GM21737 (cell line): ENCODE measurements around the gene FAM222A.
"Not testable (repeated sequence)": the region's sequence is repeated elsewhere in the genome, so short reads cannot be mapped to it uniquely, and the experiment has no call there.

ENCODE experiments used
- ATAC-seq: cut with Tn5 transposase; IDR thresholded peaks from one replicate; pipeline ENCODE4 v1.9.1; 2021; ENCODE audit warnings: mild to moderate bottlenecking, moderate library complexity; ENCODE audit not compliant: unreplicated experiment

Gene FAM222A

DNA sequence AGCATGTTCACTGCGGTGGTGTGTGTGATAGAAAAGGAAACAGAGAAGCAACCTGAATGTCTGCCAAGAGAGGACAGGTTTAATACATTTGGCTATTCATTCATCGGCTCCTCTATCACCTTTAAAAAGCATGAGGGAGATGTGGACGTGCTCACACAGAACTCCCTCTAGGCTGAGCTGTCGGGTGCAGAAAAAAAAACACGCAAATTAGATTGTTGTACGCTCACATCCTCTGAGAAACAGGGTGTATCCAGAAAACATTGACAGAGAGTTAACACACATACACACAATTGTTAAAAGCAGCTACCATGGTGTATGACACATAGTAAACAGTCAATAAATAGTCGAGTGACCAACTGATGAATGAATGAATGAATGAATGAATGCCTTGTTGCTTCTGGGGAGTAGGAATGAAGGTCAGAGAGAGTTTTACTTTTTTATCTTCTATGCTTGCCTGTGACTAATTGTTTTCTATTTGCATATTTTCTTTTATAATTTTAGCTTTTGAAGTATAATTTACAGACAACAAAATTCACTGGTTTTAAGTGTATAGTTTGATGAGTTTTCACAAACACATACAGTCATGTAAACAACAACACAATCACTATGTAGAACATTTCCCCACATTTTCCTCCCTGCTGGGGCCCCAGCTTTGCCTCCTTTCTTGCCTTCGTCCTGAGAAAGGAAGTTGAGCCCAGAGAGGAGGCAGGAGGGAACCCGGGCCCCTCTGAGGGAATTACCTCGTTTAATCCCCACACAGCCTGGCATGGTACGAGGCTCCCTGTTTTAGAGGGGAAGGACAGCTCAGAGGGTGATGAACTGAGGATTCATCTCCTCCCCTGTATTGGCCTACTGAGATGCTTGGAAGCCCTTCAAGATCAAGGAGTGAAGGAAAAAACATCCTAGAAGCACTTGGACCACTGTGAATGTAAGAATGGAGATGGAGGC is 19.7 kb upstream of the FAM222A start:
- ATAC-seq, result no peak

DNA sequence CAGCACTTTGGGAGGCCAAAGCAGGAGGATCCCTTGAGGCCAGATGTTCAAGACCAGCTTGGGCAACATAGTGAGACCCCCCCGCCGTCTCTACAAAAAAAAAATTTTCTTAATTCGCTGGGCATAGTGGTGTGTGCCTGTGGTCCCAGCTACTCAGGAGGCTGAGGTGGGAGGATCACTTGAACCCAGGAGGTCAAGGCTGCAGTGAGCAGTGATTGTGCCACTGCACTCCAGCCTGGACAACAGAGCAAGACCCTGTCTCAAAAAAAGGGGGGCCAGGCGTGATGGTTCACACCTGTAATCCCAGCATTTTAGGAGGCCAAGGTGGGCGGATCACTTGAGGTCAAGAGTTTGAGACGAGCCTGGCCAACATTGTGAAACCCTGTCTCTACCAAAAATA is 19.0 kb upstream of the FAM222A start:
- not testable (repeated sequence) for ATAC-seq

DNA sequence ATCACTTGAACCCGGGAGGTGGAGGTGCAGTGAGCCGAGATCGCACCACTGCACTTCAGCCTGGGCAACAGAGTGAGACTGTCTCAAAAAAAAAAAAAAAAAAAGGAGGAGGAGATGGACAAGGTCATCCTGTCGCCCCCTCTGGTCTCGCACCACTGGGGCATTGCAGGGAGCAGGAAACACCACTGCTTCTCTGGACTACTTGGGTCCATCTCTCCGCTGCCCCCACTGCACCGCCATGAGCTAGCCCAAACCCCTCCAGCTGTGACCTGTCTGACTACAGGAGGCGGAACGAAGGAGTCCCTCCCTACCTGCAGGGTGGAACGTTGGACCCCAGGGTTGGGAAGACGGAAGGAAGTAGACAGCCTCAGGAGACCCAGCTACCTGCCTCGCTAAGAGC is 18.2 kb upstream of the FAM222A start:
- no peak for ATAC-seq

DNA sequence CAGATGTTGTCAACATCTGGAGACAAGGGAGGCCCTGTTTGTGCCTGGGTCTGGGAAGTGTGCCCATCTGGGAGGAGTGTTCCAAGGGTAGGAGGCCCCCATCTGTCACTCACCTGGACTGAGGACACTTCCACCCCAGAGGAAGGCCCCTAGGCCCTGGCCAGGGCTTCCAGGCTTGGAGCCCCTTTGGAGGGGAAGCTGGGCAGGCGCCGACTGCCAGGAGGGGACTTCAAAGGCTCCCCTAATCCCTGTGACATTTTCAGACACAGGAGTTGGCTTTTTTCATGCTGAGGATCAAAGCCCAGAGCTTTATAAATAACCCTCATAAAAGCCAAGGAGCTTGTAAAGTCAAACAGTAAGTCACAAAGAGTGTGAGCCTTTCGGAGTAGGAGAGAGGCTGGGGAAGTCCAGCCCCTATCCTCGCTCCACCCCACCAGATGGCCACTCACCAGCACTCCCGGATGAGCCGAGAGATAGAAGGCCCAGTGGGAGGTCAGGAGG is 17.6 kb upstream of the FAM222A start:
- ATAC-seq, result no peak

DNA sequence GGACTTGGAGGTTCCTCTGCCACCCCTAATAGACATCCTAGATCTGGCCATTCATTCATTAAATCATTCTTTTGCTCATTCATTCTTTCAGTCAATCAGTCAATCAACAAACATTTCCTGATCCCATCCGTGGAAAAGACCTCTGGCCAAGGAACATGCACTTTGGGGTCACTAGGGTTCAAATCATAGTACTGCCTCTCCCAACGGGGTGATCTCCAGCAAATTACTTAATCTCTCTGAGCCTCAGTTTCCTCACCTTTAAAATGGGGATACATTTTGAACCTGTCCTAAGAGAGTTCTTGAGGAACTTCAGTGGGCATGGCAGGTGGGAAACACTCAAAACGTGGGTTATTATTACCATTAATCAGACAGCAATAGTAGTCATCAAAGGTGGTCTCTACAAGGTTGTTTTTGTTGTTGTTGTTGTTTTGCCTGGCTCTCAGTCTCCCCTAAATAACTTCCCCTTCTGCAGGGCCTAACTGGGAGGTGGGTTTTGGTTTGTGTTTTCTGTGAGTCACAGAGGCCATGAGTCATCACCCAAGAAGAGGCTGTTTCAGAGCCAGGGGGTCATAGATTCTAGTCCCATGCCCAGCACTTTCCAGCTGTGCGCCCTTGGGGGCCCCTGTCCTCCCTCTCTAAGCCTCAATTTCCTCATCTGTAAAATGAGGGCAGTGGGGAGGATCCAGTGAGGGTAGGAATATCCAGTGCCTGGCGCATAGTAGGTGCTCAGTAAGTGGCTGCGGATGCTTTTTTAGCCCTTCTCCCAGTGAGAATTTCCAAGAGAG is 16.9 kb upstream of the FAM222A start:
- ATAC-seq, result no peak

DNA sequence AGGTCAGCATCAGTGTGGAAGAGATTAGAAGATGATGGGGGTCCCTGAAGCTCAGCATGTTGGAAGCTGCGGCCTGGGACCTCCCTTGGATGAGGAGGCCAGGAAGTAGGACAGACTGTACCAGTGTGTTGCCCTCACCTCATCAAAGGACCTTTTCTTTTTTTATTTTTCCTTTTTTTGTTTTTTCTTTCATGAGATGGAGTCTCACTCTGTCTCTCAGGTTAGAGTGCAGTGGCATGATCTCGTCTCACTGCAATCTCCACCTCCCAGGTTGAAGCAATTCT is 16.4 kb upstream of the FAM222A start:
- no peak for ATAC-seq

DNA sequence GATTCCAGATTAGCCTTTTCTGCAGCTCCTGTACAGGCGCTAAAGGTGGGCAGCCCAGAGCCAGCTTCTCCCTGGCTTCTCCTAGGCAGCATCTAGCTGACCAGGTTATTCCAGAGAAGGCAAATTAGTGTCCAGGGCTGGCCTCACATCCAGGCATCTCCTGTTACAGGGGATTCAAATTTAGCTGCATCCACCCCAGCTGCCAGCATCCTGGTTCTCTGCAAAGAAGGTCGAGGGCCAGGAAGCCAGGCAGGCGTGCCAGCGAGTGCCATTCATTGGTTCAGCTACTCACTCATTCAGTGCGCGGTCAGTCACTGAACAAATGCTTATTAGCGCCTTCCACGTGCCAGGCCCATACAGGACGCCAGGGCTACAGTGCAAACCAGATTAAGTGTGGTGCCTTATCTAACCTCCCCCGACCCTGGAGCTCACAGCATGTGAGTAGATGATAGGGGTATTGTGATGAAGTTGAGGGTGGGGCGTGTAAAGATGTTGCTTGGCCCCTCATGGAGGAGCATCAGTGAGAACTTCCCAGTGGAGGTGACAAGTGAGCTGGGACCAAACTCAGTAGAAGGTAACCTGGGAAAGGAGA is 15.7 kb upstream of the FAM222A start:
- ATAC-seq, result no peak

DNA sequence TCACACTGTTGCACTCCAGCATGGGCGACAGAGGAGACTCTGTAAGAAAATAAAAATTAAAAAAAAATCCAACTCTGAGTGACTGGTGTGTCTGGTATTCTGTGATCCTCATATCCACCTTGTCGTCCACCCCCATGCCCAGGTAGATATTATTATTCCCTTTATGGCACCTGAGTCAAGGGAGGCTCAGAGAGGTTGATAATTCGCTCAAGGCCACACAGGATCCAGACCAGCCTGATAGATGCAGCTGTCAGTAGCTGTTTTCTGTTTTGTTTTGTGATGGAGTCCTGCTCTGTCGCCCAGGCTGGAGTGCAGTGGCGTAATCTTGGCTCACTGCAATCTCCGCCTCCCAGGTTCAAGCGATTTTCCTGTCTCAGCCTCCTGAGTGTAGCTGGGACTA is 14.8 kb upstream of the FAM222A start:
- no peak for ATAC-seq

DNA sequence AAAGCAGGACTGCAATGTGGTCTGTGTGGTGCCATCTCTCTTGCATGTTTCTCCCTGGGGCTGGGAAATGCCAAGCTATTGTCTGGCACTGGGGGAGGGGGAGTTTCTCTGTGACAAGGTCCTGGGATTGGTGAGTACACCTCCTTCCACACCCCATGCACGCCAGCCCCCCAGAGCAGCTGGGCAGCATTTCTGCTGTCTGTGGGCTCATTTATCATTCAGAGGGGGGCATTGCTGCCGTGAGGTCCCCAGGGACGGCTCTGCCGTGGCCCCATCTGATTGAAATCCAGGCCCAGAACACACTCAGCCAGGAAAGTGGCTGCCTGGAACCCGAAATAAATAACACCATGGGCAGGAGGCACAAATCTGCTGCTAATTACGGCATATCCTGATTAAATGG is 12.6 kb upstream of the FAM222A start:
- ATAC-seq, result no peak

DNA sequence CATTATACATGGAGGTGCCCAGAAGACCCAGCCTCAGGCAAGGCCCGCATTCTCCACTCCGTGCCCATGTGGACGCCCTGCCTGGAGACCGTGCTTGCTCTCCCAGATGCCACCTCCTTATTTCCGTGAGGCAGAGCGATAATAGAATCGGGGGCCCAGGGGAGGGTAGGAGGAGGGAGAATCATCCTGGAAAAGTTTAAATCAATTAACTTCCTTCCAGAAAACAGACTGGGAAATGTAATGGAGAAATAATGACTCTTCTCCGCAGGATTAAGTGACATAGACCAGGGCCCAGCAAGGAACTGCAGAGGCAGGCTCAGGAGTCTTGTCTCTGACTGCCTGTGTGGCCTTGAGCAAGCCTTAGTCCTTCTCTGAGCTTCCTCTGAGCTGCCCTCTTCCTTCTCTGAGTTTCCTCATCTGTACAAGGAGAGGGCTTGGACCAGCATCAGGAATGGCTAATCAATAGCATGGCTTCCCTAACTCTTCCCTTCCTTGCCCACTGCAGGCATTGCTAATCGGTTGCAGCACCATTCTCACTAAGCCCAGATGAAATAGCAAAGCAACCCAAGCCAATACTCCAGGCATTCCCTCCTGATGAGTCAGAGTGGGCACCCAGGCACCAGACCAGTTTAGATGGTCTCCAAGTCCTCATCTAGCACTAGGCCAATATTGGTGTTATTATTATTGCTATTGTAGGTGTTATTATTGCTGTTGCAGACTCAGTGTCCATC is 11.3 kb upstream of the FAM222A start:
- no peak for ATAC-seq

DNA sequence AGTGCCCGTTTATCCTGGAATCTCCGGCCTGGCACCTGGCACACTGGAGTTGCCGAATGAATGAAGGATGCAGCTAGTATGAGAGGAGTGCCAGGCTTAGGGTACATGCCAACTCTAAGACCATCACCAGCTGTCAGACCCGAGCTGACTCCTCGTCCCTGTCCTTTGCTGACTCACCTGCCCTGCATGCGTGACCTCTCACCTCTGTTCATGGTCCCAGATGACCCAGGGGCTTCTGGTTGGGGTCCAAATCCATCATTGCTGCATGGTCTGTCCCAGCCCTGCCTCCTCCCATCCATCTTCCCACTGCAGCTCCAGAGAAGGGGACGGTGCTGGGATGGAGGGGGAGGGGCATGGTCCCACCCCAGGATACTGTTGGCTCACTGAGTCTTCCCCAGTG is 9.9 kb upstream of the FAM222A start:
- no peak for ATAC-seq

DNA sequence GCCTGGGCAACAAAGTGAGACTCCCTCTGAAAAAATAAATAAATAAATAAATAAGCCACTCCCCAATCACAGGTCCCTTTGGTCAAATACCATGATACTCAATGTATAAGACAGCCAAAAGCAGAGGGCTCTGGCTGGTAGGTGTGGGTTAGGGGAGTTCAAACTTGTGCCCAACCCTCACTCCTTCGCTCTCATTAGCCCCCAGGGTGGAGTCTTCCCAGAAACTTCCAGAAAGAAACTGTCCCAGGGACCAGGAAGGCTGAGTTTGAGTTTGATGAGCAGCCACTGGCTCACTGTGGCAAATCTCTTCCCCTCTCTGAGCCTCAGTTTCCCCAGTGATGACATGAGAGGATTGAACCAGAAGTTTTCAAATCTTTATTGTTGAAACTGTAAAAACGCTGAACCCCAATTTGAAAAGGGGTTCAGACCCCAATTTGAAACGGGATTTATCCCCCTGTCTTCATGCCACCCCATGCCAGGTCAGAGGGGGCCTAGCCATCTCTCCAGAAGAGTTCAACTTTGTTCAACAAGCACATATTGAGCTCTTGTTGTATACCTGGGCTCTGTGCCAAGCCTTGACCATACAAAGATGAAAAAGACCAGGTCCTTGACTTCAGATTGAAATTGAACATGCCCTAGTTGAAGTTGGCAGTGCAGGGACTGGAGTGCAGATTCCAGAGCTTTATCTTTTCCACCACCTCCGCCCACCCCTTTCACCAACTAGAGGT is 9.1 kb upstream of the FAM222A start:
- no peak for ATAC-seq

DNA sequence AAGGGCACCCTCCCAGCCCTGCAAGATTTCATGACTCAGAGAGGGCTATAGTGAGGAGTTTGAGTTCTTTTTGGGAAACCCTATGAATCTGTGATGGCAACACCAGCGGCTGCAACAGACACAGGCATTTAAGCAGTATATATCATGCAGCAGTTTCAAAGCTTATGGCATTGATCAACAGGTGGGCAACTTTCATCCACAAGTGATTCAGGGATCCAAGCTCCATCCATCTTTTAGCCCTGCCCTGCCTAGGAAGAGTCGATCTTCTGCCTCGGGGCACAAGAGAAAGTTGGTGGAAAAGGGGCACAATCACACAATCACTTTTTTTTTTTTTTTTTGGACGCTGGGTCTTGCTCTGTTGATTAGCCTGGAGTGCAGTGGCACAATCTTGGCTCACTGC is 8.3 kb upstream of the FAM222A start:
- no peak for ATAC-seq

DNA sequence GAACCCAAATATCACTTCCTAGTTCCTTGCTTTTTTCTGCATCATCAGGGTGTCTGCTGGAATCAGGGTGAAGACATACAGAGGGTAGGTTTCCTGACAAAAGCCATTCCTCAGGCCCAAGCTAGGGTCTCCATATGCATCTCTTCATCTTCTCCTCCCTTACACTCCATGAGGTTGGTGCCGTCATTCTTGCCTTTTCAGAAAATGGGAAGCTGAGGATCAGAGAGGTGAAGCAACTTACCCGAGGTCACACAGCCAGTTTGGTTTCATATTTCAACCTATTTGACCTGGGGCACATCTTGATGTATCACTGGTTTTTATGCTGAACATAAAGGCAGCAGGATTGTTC is 7.3 kb upstream of the FAM222A start:
- ATAC-seq, result no peak

DNA sequence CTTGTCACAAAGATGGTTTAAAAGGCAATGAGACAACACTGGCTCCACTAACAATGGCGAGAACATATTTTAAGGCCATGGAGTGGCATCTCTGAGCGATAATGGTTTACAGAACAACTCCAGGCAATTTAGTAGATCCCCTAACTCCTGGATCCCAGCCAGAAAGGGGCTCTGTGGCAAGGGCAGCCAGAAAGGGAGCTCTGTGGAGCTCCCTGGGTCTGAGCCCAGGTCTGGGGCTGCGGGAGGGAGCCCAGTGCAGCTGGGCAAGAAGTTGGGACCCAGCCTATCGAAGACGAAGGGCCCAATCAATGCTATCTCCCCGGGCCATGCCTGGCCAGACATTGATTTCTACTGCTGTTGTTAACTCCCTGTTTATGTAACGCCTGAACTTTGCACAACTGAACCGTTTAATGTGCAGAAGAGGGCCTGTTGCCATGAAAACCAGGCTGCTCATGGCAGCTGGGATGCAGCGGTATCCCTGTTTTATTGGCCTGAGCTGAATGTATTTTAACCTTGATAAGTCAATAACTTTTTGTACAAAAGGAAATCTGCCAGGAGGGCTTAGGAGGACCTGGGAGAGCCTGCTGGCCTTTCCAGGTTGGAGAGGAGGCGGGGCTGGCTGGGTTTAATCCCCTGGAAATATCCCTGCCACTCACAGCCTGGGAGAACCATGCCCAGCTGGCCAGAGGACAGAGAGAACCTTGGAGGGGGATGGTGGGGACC is 6.7 kb upstream of the FAM222A start:
- ATAC-seq, result no peak

DNA sequence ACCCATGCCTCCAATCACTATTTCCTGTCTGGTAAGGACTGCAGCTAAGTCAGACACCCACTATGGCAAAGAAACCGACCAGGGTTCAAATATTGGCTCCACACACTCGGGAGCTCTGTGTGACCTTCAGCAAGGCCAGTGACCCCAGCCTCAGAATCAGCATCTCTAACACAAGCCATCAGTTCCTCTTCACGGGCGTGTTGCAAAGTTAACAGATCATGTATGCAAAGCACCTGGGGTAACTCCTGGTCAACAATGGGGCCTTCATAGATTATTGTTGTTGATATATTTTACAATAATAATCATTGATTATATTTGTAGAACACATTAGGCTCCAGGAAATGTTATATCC is 6.2 kb upstream of the FAM222A start:
- no peak for ATAC-seq

DNA sequence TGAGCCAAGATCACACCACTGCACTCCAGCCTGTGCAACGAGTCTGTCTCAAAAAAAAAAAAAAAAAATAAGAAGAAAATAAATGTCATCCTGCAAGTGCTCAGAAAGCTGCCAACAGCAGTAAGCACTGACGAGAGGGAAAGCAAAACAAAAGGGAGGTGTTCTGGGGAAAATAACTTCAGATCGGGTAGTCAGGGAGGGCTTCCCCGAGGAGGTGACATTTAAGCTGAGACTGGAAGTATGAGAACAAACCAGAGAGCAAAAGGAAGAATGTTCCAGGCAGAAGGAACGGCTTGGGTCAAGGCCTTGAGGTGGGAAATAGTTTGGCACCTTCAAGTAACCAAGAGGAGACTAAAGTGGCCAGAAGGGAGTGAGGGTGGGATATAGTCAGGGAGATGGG is 4.7 kb upstream of the FAM222A start:
- no peak for ATAC-seq

DNA sequence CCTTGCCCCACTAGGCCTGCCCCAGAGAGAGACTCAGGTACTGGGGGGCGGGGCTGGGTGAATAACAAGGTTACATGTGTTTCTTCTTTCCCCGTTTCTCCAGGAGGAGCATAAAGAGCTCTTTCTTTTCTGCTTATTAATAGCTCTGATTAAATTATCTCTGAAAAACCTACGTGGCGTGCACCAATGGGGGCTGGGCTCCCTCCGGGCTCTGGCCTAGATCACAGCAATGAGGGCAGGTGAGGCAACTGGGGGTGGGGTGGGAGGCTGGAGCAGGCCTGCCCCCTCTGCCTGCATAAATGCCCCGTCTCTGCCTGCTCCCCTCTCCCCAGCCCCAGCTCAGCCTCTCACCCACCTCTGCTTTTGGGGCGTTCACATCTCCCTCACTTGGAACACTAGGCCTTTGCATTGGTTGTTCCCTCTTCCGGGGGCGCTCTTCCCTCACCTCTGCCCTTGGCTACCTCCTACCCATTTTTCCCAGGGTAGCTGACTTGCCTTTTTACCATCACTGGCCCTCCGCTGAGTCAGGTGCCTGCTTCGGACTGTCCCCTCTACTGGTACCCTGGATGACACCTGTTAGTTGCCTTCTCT is 4.1 kb upstream of the FAM222A start:
- no peak for ATAC-seq

DNA sequence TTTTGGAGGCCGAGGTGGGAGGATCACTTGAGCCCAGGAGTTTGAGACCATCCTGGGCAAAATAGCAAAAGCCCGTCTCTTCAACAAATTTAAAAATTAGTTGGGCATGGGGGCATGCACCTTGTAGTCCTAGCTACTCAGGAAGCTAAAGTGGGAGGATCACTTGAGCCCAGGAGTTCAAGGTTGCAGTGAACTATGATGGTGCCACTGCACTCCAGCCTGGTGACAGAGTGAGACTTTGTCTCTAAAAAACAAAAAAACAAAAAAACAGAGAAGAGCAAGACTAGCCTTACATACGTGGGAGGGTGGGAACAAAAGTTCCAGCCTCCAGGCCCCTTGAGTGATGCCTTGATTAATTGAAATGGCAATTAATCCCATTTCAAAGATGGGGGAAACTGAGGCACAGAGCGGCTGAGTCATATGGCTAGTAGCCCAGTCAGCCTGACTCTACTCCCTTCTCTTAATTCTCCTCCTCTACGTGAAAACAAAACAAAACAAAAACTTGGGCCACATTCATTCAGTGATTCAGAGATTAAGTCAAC is 3.3 kb upstream of the FAM222A start:
- ATAC-seq, result no peak
